A549 (cell line): Measurements from ENCODE around the gene KTN1. TPM values are rescaled to one million over a fixed set of nuclear protein-coding genes. Genes with fewer than 3 reads are reported as not detected.

Experiments used
- ATAC-seq, 2 experiments: fragments of 200-7000 bp in 1 of 2; fragments of >200 bp in 1 of 2; cut with Nextera tagmentation in 1 of 2; cut with Tn5 transposase in 1 of 2; 3 replicates each; pipeline versions ENCODE4 v1.8.0 to v1.9.1; 2018 to 2020; ENCODE audit warnings: mild to moderate bottlenecking in 1 of 2, moderate library complexity in 1 of 2
- CTCF ChIA-PET: fragments of 300-600 bp; sonication (Branson Sonifier 250); formaldehyde crosslinking; extraction: SDS; loops from one replicate; lab custom pipeline; 2021; ENCODE audit warnings: antibody characterized with exemption, inconsistent platforms; lab: Yijun Ruan, JAX
- POLR2A ChIA-PET: fragments of 350-600 bp; formaldehyde crosslinking; extraction: SDS; loops from one replicate; lab custom pipeline; 2021; ENCODE audit warnings: antibody characterized with exemption, inconsistent platforms; lab: Yijun Ruan, JAX
- DNase-seq, 2 experiments: peaks; one replicate each; pipeline versions ENCODE4 v3.0.0 to v3.0.0-alpha.2; 2011 to 2016; ENCODE audit warnings: low read depth in 1 of 2, low spot score in 1 of 2
- FAIRE-seq: peaks from 2 replicates; lab custom pipeline; 2011; peaks lifted over from hg19 to GRCh38; lab: Jason Lieb, UNC
- H3K27ac ChIP-seq, 2 experiments: fragments of >200 bp; sonication (Bioruptor Twin); formaldehyde crosslinking; 3 replicates each; pipeline ENCODE4 v1.5.1; 2016 to 2017
- H3K4me1 ChIP-seq: fragments of >200 bp; sonication (Bioruptor Twin); formaldehyde crosslinking; 3 replicates; pipeline ENCODE4 v1.6.1; 2016
- H3K4me2 ChIP-seq: fragments of >200 bp; sonication (Bioruptor Twin); formaldehyde crosslinking; 3 replicates; pipeline ENCODE4 v1.6.1; 2016
- H3K4me3 ChIP-seq: fragments of >200 bp; sonication (Bioruptor Twin); formaldehyde crosslinking; 3 replicates; pipeline ENCODE4 v1.5.1; 2016
- H3K9me3 ChIP-seq: fragments of >200 bp; sonication (Bioruptor Twin); formaldehyde crosslinking; 3 replicates; pipeline ENCODE4 v1.6.1; 2016
- ATOH8 ChIP-seq: fragments of 250-450 bp; sonication (Bioruptor Pico); IDR thresholded peaks from 2 replicates; pipeline ENCODE4 v1.5.0; 2020; ENCODE audit warnings: low read depth, mild to moderate bottlenecking, moderate library complexity
- BCL3 ChIP-seq: fragments of >200 bp; sonication (Bioruptor Twin); formaldehyde crosslinking; IDR thresholded peaks from 3 replicates; pipeline ENCODE4 v1.6.1; 2016
- BHLHE40 ChIP-seq: IDR thresholded peaks from 2 replicates; pipeline ENCODE4 v1.6.1; 2012; ENCODE audit warnings: low read depth, low read length, inconsistent platforms
- CBX2 ChIP-seq: fragments of 200-600 bp; sonication (generic); IDR thresholded peaks from 2 replicates; pipeline ENCODE4 v1.6.1; 2016; ENCODE audit warnings: low read depth, mild to moderate bottlenecking, borderline replicate concordance
- CBX8 ChIP-seq: fragments of 200-600 bp; sonication (generic); IDR thresholded peaks from 2 replicates; pipeline ENCODE4 v1.6.1; 2016
- CEBPB ChIP-seq, 2 experiments: fragments of >200 bp in 1 of 2; sonication (Bioruptor Twin) in 1 of 2; formaldehyde crosslinking in 1 of 2; IDR thresholded peaks; 2 replicates each; pipeline ENCODE4 v1.6.1; 2012 to 2016
- CHD2 ChIP-seq: fragments of 150-350 bp; IDR thresholded peaks from 2 replicates; pipeline ENCODE4 v1.6.1; 2014; ENCODE audit warnings: low read length; ENCODE audit not compliant: partially characterized antibody
- CHD4 ChIP-seq: fragments of 200-600 bp; sonication (generic); IDR thresholded peaks from 2 replicates; pipeline ENCODE4 v1.6.1; 2016; ENCODE audit warnings: antibody characterized with exemption, mild to moderate bottlenecking, borderline replicate concordance
- EHMT2 ChIP-seq: fragments of 200-600 bp; sonication (generic); IDR thresholded peaks from 2 replicates; pipeline ENCODE4 v1.6.1; 2016; ENCODE audit warnings: antibody characterized with exemption, low read depth, mild to moderate bottlenecking, moderate library complexity
- ELK1 ChIP-seq: fragments of 150-350 bp; IDR thresholded peaks from 2 replicates; pipeline ENCODE4 v1.6.1; 2014; ENCODE audit warnings: low read depth, mild to moderate bottlenecking, low read length
- ESRRA ChIP-seq: fragments of 150-350 bp; IDR thresholded peaks from 2 replicates; pipeline ENCODE4 v1.6.1; 2014; ENCODE audit warnings: mild to moderate bottlenecking, low read length, borderline replicate concordance
- GATA3 ChIP-seq: IDR thresholded peaks from 2 replicates; pipeline ENCODE4 v1.6.1; 2012; ENCODE audit warnings: borderline replicate concordance
- HES2 ChIP-seq: fragments of >200 bp; sonication (Bioruptor Twin); formaldehyde crosslinking; IDR thresholded peaks from 2 replicates; pipeline ENCODE4 v1.6.1; 2016
- HOXA7 ChIP-seq: fragments of 250-450 bp; sonication (Bioruptor Pico); IDR thresholded peaks from 2 replicates; pipeline ENCODE4 v1.5.0; 2020; ENCODE audit warnings: mild to moderate bottlenecking, moderate library complexity
- JUNB ChIP-seq: fragments of >200 bp; sonication (Bioruptor Twin); formaldehyde crosslinking; IDR thresholded peaks from 2 replicates; pipeline ENCODE4 v1.6.1; 2016
- MAX ChIP-seq: IDR thresholded peaks from 2 replicates; pipeline ENCODE4 v1.6.1; 2012
- MAZ ChIP-seq: fragments of 150-350 bp; IDR thresholded peaks from 2 replicates; pipeline ENCODE4 v1.6.1; 2014; ENCODE audit warnings: antibody characterized with exemption, low read depth, low read length, borderline replicate concordance
- MYC ChIP-seq: IDR thresholded peaks from 2 replicates; pipeline ENCODE4 v1.6.1; 2012; ENCODE audit warnings: mild to moderate bottlenecking, inconsistent platforms, low read length, improper control_type of control experiment, borderline replicate concordance
- NPAS2 ChIP-seq: fragments of 250-450 bp; sonication (Bioruptor Pico); IDR thresholded peaks from 2 replicates; pipeline ENCODE4 v1.8.0; 2022; ENCODE audit warnings: mild to moderate bottlenecking, moderate library complexity, borderline replicate concordance
- PHF8 ChIP-seq: fragments of 200-600 bp; sonication (generic); IDR thresholded peaks from 2 replicates; pipeline ENCODE4 v1.6.1; 2016; ENCODE audit warnings: low read depth, mild to moderate bottlenecking, antibody characterized with exemption, moderate library complexity, borderline replicate concordance
- POLR2AphosphoS2 ChIP-seq: conservative IDR thresholded peaks from 2 replicates; pipeline ENCODE4 v1.6.1; 2012; ENCODE audit warnings: low read length, improper control_type of control experiment, inconsistent platforms
- RFX5 ChIP-seq: fragments of 450-650 bp; IDR thresholded peaks from 2 replicates; pipeline ENCODE4 v1.7.1; 2014; ENCODE audit warnings: antibody characterized with exemption, mild to moderate bottlenecking, moderate library complexity
- SREBF2 ChIP-seq: fragments of 450-650 bp; IDR thresholded peaks from 2 replicates; pipeline ENCODE4 v1.6.1; 2014; ENCODE audit warnings: mild to moderate bottlenecking, moderate library complexity
- ZC3H11A ChIP-seq: fragments of 450-650 bp; IDR thresholded peaks from 2 replicates; pipeline ENCODE4 v1.6.1; 2014; ENCODE audit warnings: antibody characterized with exemption, mild to moderate bottlenecking
- ZFP36 ChIP-seq: fragments of 450-650 bp; IDR thresholded peaks from 2 replicates; pipeline ENCODE4 v1.6.1; 2014; ENCODE audit warnings: borderline replicate concordance; ENCODE audit not compliant: partially characterized antibody
- ZNF302 ChIP-seq: fragments of 250-450 bp; sonication (Bioruptor Pico); IDR thresholded peaks from 2 replicates; pipeline ENCODE4 v1.9.0; 2021; ENCODE audit warnings: inconsistent platforms, mild to moderate bottlenecking, moderate library complexity
- WGBS: methylation state at CpG from one replicate; pipeline ENCODE4 v1.1.6; 2017; ENCODE audit errors: missing lambda C conversion rate; 5-methylcytosine and 5-hydroxymethylcytosine counted together
- polyA plus RNA-seq, 4 experiments: library from polyadenylated mRNA; depleted of rRNA in 3 of 4; stranded (reverse); fragments of >200 nt; fragmentation: RNase III in 1 of 4; extraction: RNeasy Plus Mini Kit Qiagen cat#74134 plus additional on column Dnase treatment in 1 of 4; gene quantifications; 2 replicates in 3 of 4; 3 replicates in 1 of 4; pipeline ENCODE4 v1.2.3, GENCODE V29; 2011 to 2017

The KTN1 gene
- polyA plus RNA-seq, 2 of the 4 experiments (the other 2 are of a cell fraction) = 153 to 233 TPM

- no peak for ATAC-seq
- no peak for DNase-seq
- no peak overlapping the region for H3K27ac ChIP-seq
- 76% methylated on average over 3 of the region's 3 CpGs for whole genome bisulfite sequencing
- no peak overlapping the region for H3K4me2 ChIP-seq
- peaks cover 9% of the 10 kb centered on the region for H3K4me1 ChIP-seq
- H3K9me3 ChIP-seq = no peaks in the 10 kb centered on the region
- ChIA-PET CTCF (interaction anchor here (1.6 to 2.7 kb wide), 4 partner anchors 13 to 763 kb away, joined by 5 to 7 read pairs (median 6); no protein-coding TSS in a partner anchor), POLR2A (no interaction called here)
- TF ChIP-seq CBX2 (no peak), MYC (no peak), SREBF2 (no peak), ZFP36 (no peak), MAZ (no peak), NPAS2 (CRISPR knock-in tag) (no peak), GATA3 (no peak), ZC3H11A (no peak), HES2 (no peak), JUNB (no peak), PHF8 (no peak)
- no peak overlapping the region for H3K4me3 ChIP-seq
- FAIRE-seq = no peak
Measured at GRCh38 chr14:55711175-55711811, 131.3 kb downstream of the KTN1 start.

GRCh38 chr14:55712491-55712890 is 132.5 kb downstream of the KTN1 start:
- ChIA-PET CTCF (interaction anchor here (1.1 to 2.7 kb wide), 7 partner anchors 12 to 762 kb away, joined by 3 to 7 read pairs (median 5); no protein-coding TSS in a partner anchor), POLR2A (no interaction called here)
- Histone ChIP-seq H3K4me2 (no peak overlapping the region), H3K4me1 (no peaks in the 10 kb centered on the region), H3K4me3 (no peak overlapping the region), H3K27ac (no peak overlapping the region), H3K9me3 (no peaks in the 10 kb centered on the region)
- no peak for ATAC-seq
- no peak for FAIRE-seq
- no peak for TF ChIP-seq POLR2AphosphoS2
- no peak for TF ChIP-seq MAZ
- TF ChIP-seq ELK1 = no peak
- 95% methylated on average over 5 of the region's 5 CpGs for WGBS
- no peak for DNase-seq

- Histone ChIP-seq H3K27ac (no peak overlapping the region), H3K4me3 (no peak overlapping the region), H3K9me3 (no peaks in the 10 kb centered on the region), H3K4me1 (no peaks in the 10 kb centered on the region), H3K4me2 (no peak overlapping the region)
- whole genome bisulfite sequencing = 95% methylated on average over 4 of the region's 4 CpGs
- ATAC-seq (no peak), FAIRE-seq (no peak), DNase-seq (no peak)
- CTCF ChIA-PET = interaction anchor here (0.9 to 2.7 kb wide), 5 partner anchors 21 to 761 kb away, joined by 3 to 7 read pairs (median 4); no protein-coding TSS in a partner anchor
- TF ChIP-seq ZFP36 = no peak
- no peak for TF ChIP-seq HES2
- 0 out of 4 replicates have a peak, but pooled peaks of 1 of the 2 experiments have one; percentile 7 for TF ChIP-seq CEBPB (IDR thresholded peaks at IDR 0.05)
- POLR2A ChIA-PET = no interaction called here
Measured at GRCh38 chr14:55713486-55713885, 133.5 kb downstream of the KTN1 start.

GRCh38 chr14:55715889-55716288 is 135.9 kb downstream of the KTN1 start:
- Histone ChIP-seq H3K27ac (no peak overlapping the region), H3K4me2 (no peak overlapping the region), H3K9me3 (no peaks in the 10 kb centered on the region), H3K4me1 (no peaks in the 10 kb centered on the region), H3K4me3 (no peak overlapping the region)
- ChIA-PET CTCF (interaction anchor here (0.7 to 1.7 kb wide), 5 partner anchors 13 to 759 kb away, joined by 3 to 4 read pairs (median 3); no protein-coding TSS in a partner anchor), POLR2A (no interaction called here)
- WGBS = 87% methylated on average over 5 of the region's 5 CpGs
- no peak for DNase-seq
- no peak for FAIRE-seq
- no peak for ATAC-seq
- TF ChIP-seq BHLHE40 (no peak), BCL3 (no peak), EHMT2 (no peak), CBX8 (no peak), CHD2 (no peak), MAX (no peak), RFX5 (no peak), ATOH8 (CRISPR knock-in tag) (no peak), ZNF302 (CRISPR knock-in tag) (no peak), CHD4 (no peak), ESRRA (no peak), POLR2AphosphoS2 (no peak), MAZ (no peak), HOXA7 (CRISPR knock-in tag) (no peak)
